Measurements from ENCODE around the gene TSPAN18.

TSPAN18 gene

DNA sequence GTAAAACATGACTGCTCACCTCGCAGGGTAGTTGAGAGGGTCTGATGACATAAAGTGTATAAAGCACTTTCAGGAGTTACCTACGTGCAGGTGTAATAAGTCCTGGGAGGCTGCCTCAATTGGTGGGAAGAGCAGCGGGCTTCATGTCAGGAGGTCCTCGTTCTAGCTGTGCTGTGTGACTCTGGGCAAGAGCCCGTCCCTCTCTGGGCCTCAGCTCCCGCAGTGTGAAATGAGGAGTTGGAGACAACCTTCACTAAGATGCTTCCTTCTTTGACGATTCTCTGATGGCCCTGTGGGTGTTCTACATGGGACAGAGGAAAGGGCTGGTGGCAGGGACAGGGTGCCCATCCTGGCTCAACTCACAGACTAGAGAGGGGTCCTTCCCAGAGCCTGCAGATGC is 166.1 kb downstream of the TSPAN18 start:
- in situ Hi-C loops (cut with HindIII; ENCODE audit: low sequenced_read_pairs), result no loop called here
- DNase-seq (ENCODE audit: low read depth, low spot score), result no peak
- no peak overlapping the region for H3K4me3 ChIP-seq (ENCODE audit: low read depth, low read length)
- TF ChIP-seq, protein P1, sequence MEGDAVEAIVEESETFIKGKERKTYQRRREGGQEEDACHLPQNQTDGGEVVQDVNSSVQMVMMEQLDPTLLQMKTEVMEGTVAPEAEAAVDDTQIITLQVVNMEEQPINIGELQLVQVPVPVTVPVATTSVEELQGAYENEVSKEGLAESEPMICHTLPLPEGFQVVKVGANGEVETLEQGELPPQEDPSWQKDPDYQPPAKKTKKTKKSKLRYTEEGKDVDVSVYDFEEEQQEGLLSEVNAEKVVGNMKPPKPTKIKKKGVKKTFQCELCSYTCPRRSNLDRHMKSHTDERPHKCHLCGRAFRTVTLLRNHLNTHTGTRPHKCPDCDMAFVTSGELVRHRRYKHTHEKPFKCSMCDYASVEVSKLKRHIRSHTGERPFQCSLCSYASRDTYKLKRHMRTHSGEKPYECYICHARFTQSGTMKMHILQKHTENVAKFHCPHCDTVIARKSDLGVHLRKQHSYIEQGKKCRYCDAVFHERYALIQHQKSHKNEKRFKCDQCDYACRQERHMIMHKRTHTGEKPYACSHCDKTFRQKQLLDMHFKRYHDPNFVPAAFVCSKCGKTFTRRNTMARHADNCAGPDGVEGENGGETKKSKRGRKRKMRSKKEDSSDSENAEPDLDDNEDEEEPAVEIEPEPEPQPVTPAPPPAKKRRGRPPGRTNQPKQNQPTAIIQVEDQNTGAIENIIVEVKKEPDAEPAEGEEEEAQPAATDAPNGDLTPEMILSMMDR (IDR thresholded peaks at IDR 0.05; ENCODE audit: low read depth, low read length), result no peak

- H3K4me3 ChIP-seq (ENCODE audit: low read depth, low read length), result no peak overlapping the region
- in situ Hi-C loops (cut with HindIII; ENCODE audit: low sequenced_read_pairs), result no loop called here
- TF ChIP-seq, protein P1 (IDR thresholded peaks at IDR 0.05; ENCODE audit: low read depth, low read length), result no peak
- no peak for DNase-seq (ENCODE audit: low read depth, low spot score)
These were observed 166.6 kb downstream of the TSPAN18 start for GRCh38 chr11:44893308-44893822.

DNA sequence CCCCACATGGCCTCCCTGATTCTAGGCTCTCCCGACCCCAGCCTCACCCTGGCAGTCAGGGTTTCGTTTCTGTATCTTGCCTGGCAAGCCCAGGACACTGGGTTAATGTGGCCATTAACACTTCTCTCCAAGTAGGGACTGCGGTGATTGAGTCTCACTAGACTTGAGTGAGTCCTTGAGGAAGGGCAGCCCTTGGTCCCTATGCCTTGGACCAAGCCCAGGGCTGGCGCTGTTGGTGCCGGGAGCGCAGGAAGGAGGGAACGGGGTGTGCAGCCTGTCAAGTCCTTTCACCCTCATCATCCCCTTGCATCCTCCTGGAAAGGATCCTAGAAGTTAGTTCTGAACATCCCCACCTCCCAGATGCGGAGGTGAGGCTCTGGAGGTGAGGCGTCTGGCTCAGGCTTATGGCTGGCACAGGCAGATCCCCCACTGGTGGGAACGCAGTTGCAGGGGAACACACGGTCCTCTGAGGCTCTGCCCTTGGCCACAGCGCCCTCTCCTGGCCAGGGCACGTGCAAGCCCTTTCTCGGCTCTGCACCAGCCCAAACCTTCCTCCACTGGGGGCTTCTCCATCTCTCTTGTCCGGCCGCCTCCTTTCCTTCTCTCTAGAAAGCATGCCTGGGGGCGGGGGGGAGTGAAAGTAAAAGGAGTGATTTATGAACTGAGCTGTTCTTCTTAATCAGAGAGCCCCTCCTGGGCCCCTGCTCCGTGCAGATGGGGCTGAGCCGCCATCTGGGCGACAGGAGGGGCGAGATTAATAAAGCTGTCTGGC is 167.3 kb downstream of the TSPAN18 start:
- peak; percentile 44 for DNase-seq (ENCODE audit: low read depth, low spot score)
- TF ChIP-seq, protein P1 (IDR thresholded peaks at IDR 0.05; ENCODE audit: low read depth, low read length), result peak; percentile 91
- in situ Hi-C loops (cut with HindIII; ENCODE audit: low sequenced_read_pairs), result no loop called here
- no peak overlapping the region for H3K4me3 ChIP-seq (ENCODE audit: low read depth, low read length)

DNA sequence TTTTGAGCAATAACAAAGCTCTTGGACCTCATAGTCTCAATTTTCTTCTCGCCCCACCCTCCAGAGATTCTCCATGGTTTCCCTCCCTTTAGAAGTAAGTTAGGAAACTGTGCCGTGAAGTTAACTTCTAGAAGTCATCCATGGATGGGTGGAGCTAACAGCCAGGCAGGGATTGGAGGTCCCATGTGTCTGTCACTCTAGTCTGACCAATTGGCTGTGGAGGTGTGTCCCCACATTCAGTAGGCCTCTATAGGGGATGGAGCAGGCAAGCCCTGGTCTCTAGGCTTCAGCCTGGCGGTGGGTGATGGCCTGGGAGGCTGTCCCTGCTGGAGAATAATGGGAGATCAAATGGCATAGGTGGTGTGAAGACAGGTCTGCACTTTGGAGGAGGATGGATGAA is 173.2 kb downstream of the TSPAN18 start:
- no peak overlapping the region for H3K4me3 ChIP-seq (ENCODE audit: low read depth, low read length)
- in situ Hi-C loops (cut with HindIII; ENCODE audit: low sequenced_read_pairs), result no loop called here
- TF ChIP-seq, protein P1 (IDR thresholded peaks at IDR 0.05; ENCODE audit: low read depth, low read length), result no peak
- DNase-seq (ENCODE audit: low read depth, low spot score), result peak; percentile 35

GRCh38 chr11:44901120-44901633 is 174.4 kb downstream of the TSPAN18 start:
- in situ Hi-C loops (cut with HindIII; ENCODE audit: low sequenced_read_pairs), result no loop called here
- TF ChIP-seq, protein P1 (IDR thresholded peaks at IDR 0.05; ENCODE audit: low read depth, low read length), result no peak
- H3K4me3 ChIP-seq (ENCODE audit: low read depth, low read length), result no peak overlapping the region
- DNase-seq (ENCODE audit: low read depth, low spot score), result no peak

DNA sequence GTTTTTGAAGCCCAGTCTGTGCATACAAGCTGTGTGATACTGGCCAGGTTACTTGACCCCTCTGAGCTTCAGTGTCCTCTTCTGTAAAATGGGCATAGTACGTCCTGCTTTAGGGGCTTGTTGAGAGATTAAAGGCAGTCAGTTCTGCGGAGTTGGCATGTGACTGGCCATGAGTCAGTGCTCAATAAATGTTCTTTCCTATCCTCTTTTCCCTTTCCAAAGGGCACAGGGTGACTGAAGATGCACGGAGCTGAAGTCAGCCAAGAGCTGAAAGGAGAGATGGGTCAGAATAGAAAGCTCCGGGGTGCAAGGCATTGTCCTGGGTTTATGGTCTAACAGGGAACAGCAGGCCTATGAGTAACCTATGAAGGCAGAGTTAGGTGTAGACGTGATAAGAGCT is 175.0 kb downstream of the TSPAN18 start:
- no peak for DNase-seq (ENCODE audit: low read depth, low spot score)
- in situ Hi-C loops (cut with HindIII; ENCODE audit: low sequenced_read_pairs), result no loop called here
- TF ChIP-seq, protein P1 (IDR thresholded peaks at IDR 0.05; ENCODE audit: low read depth, low read length), result no peak
- H3K4me3 ChIP-seq (ENCODE audit: low read depth, low read length), result no peak overlapping the region
